Measurements from ENCODE around the gene CYP3A4.
"Not testable (repeated sequence)": the region's sequence is repeated elsewhere in the genome, so short reads cannot be mapped to it uniquely, and the experiment has no call there.

CYP3A4 gene

DNA sequence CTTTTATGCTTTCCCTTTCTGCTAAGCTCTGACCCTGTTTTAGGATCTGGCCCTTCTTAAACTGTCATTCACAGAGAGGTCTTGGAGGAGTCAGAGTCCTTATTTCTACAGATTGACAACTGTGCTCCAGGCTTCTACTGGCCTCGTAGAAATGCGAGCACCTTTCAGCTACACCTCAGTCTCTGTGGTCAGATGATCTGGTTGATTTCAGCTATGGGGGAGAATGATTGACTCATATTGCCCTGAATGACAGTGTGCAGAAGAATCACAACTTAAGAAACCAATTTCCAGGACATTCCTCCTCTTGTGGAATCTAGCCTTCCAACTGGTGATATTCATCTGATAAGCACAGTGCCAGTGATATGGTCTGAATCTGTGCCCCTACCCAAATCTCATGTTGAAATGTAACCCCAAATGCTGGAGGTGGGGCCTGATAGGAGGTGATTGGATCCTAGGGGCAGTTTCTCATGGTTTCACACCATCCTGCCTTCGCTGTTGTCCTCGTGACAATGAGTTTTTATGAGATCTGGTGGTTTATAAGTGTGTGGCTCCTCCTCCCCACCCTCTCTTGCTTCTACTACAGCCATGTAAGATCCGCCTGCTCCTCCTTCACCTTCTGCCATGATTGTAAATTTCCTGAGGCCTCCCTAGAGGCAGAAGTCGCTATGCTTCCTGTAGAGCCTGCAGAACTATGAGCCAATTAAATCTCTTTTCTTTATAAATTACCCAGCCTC lies 35.0 kb downstream of the CYP3A4 start:
- DNase-seq: no peak

DNA sequence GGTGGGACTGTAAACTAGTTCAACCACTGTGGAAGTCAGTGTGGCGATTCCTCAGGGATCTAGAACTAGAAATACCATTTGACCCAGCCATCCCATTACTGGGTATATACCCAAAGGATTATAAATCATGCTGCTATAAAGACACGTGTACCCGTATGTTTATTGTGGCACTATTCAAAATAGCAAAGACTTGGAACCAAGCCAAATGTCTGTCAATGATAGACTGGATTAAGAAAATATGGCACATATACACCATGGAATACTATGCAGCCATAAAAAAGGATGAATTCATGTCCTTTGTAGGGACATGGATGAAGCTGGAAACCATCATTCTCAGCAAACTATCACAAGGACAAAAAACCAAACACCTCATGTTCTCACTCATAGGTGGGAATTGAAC lies 37.1 kb downstream of the CYP3A4 start:
- DNase-seq: not testable (repeated sequence)

DNA sequence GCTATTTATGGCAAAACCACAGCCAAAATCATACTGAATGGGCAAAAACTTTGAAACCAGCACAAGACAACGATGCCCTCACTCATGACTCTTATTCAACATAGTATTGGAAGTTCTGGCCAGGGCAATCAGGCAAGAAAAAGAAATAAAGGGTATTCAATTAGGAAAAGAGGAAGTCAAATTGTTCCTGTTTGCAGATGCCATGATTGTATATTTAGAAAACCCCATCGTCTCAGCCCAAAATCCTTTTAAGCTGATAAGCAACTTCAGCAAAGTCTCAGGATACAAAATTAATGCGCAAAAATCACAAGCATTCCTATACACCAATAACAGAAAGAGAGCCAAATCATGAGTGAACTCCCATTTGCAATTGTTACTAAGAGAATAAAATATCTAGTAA lies 38.6 kb downstream of the CYP3A4 start:
- not testable (repeated sequence) for DNase-seq

DNA sequence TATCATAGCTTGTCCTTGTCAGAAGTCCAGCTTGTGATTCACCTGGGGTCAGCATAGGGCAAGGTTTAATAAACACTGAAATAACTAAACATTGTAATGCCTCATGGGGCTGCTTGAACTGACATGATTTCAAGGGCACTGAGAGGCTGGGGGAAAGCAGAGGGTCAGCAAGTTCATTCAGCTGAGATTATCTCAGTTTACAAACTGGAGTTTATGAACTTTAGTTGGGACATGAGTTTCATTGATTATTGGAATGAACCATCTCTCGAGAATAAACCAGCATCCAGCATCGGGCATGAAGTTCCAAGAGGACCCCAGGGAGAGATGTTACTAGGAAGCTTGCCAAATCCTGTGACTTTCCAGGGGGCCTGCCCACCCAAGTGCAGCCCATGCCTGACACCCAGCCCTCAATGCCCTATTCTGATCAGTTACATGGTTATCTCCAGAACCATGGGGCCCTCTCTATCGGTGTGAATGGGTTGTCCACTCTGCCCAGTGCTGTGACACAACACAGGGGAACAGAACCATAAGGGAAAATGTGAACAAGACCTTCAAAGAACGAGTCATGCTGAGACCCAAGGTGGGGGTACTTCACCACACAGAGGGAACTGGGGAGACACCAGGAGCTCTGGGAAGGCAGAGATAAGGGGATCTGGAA lies 41.1 kb downstream of the CYP3A4 start:
- DNase-seq: no peak

DNA sequence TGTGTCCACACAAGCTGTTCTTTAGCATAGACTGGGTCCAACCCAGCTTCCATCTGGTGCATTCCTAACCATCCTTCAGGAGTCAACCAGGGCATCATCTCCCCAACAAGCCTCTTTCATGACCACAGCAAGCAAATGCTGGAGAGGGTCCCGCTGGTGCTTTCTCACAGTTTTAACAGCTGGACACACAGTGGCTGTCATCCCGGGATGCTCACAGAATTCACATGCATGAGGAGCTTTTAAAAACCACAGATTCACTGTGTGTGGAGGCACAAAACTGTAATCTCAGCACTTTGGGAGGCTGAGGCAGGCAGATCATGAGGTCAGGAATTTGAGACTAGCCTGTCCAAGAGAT lies 42.6 kb downstream of the CYP3A4 start:
- DNase-seq: no peak

DNA sequence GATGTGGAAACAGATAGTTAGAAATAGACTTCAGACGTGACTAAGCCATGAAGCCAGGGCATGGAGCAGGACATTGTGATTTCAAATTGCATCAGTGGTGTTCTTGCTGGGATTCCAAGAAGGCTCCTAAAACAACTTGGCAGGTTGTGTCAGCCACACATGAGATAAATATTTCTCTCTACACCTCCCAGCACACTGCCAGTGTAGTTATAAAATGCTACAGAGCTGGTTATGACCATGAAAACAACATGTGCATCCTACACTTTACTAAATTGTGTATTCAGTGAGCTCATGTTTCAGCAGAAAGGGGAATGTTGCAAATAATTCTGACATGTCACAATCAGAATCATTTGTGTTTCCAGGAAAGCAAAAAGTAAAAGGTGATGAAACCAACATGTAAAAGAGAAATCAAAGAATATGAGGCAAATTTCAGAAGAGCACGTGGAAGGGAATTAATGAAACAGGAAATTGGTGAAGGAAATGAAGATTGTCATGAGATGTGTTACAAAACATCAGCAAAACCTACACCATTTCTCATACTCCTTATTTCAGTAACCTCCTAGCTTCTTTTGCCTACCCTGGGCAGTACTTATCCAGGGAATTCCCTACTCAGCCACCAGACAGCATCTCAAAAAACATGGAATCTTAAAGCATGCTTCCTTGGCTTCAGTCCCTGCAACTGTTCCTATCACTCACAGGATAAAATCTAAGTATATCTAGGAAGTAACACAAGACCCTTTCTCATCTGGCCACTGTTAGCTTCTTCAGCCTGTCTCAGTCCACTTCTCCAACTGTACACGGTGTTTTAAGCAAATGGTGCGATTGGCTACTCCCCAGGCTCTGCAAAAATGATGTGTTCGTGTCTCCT lies 43.2 kb downstream of the CYP3A4 start:
- no peak for DNase-seq

DNA sequence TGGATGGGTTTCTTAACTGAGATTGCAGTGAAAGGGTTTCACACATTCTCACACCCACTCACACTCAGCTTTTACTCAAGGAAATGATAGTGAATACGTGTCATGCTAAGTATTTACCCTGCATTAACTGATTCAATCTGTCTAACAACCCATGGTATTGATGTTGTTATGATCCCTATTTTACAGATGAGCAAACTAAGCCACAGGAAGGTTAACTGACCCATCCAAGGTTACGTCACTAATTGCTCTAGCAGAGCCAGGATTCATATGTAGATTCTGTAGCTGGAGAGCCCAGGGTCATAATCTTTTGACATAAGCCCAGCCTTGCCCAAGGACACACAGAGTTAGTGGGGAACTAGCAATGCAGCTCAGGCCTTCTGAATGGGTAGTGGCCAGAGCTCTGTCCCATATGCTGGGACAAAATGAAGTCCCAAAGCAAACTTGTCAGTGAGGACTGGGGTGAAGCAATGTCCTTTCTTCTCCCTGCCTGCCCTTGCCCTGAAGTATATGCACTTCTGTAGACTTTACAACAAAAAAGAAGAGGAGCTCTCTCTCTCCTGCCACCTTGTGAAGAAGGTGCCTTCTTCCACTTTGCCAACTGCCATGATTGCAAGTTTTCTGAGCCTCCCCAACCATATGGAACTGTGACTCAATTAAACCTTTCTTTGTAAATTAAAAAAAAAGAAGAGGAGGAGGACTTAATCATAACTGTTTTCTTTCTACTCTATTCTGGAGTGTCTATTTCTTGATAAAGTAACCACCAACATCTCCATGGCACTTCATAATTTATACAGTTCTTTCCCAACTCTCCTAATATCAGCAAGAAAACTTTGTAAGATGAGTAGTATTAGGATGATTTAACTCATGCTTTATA lies 44.0 kb downstream of the CYP3A4 start:
- DNase-seq: no peak

DNA sequence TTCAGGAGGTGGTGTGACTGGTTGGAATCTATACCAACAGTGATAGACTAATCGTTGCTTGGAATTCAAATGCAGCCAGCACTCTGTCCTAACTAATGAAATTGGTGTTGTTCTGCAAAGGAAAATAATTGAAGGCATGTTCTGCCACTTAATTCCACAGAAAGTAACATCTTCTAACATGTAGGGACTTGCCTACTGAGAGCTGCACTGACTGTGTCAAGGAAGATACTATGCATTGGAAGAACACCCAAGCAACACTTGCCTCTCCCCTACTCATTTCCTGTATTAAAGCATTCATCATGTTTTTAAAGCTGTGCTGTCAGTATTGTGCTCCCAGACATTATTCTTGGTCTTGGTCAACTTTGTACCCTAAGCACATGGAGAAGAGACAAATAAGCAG lies 46.3 kb downstream of the CYP3A4 start:
- DNase-seq: no peak

DNA sequence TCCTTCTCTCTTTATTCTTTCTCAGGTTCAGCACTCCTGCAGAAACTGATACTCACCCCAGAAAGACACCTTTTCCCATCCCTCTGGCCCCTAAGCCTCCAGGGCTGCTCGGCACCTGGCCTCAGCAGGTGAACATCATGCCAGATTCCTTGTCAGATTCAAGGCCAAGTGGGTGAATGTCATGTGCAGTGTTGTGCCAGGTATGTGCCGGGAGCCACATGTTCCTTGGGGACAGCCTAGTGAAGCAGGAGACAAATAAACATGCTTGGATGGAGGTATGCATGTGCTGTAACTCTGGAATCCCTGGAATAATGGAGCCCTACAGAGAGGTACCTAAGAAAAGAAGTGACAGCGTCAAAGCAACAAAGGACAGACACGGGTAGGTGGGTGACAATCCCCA lies 47.3 kb downstream of the CYP3A4 start:
- DNase-seq: not testable (repeated sequence)

DNA sequence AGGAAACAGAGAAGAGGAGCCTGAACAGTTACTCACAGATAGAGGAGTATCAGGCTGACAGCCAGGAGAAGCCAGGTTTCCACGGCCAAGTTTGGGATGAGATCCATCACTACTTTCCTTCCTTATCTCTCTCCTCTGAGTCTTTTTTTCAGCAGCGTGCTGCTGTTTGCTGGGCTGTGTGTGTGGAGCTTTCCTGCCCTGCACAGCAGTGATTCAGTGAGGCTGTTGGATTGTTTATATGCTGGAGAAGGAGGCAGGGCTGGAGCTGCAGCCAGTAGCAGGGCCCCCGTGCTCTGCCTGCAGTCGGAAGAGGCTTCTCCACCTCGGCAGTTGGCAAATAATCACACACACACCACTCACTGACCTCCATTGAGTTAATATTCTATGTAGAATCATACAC lies 49.0 kb downstream of the CYP3A4 start, which contains the start of gene CYP3A7:
Gene CYP3A7 (minus strand): TSS at position 210 of the 400 bp plus-strand sequence. CDS start 103 bp downstream, at position 107.
- DNase-seq: no peak

DNA sequence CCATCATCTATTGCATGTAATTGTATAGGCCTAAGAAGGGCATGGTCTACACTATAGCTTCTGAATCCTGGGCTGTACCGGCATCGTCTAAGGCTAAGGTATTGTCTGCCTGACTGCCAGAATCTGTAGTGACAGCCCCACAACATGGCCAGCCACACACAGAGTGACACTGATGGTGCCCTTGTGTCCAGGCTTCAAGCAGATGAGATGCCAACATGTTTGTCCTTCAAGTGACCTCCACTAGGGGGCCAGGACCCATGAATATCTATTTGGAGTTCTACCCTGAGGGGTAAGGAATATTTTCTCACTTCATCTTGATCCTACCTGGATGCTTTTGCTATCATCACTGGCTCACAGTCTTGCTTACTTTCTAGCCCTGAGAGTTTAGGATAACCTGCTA lies 50.5 kb downstream of the CYP3A4 start:
- DNase-seq: no peak

DNA sequence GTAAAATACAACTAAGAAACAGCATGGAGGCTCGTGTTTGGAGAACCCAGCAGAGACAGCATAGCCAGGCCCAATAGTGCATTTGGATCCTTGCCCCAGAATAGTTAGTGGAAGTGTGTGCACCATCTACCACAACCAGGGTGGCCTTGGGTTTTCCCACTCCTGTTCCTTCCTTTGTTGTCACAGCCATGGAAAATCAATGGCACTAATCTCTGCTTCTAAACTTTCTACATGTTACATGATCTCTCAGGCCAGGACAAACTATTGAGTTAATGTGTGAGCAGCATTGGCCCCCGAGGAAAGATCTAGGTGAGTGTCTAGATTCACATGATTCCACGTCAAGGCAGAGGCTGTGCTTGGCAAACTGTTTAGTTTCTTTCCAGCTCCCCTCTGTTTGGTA lies 51.0 kb downstream of the CYP3A4 start:
- DNase-seq: no peak

DNA sequence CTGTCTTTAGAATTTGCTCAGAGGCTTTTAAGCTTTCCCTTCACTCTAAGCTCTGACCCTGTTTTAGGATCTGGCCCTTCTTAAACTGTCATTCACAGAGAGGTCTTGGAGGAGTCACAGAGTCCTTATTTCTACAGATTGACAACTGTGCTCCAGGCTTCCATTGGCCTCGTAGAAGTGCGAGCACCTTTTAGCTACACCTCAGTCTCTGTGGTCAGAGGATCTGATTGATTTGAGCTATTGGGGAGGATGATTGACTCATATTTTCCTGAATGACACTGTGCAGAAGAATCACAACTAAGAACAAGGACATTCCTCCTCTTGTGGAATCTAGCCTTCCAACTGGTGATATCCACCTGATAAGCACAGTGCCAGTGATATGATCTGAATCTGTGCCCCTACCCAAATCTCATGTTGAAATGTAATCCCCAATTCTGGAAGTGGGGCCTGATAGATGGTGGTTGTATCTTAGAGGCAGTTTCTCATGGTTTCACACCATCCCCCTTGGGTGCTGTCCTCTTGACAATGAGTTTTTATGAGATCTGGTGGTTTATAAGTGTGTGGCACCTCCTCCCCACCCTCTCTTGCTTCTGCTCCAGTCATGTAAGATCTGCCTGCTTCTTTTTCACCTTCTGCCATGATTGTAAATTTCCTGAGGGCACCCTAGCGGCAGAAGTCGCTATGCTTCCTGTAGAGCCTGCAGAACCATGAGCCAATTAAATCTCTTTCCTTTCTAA lies 52.2 kb downstream of the CYP3A4 start:
- no peak for DNase-seq

DNA sequence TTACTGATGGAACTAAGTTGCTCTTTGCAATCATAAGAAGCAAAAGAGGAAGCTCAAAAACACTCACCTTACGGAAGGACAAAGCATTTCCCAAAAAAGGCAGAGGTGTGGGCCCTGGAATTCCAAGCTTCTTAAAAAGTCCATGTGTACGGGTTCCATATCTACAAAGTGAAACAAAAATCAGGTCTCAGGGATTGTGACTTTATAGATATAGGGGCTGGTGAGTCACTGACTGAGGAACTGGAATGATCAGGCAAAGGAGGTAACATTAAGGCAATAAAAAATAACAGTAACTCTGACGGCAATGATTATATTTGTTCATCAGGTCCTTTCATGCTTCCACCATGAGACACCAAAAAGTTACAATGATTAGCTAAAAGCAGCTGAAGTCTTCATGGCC lies 53.0 kb downstream of the CYP3A4 start:
- no peak for DNase-seq

DNA sequence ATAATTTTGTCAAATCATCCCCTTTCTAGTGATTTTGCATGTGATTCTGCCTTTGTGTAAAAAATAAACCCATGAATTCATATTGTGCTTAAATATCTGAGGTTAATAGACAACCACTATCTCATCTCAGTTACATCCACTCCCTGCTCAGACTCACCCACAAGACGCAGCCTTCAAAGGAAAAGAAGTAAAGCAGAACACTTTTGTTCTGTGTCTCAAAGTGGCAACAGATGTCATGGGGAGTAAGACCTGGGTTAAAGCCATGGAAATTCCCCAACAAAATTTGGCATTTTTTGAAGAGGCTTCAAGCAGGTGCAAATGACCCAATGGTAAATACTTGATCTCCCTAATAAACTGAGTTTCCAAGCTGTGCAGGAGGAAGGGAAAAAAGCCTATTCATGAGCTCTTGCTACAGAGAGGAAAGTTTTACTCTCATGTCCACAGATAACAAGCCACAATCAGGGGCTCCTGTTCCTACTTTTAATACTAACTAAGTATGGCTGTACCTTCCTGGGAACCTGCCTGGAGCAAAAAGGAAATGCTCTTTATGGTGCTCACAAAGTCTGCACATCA lies 53.7 kb downstream of the CYP3A4 start:
- DNase-seq: no peak

DNA sequence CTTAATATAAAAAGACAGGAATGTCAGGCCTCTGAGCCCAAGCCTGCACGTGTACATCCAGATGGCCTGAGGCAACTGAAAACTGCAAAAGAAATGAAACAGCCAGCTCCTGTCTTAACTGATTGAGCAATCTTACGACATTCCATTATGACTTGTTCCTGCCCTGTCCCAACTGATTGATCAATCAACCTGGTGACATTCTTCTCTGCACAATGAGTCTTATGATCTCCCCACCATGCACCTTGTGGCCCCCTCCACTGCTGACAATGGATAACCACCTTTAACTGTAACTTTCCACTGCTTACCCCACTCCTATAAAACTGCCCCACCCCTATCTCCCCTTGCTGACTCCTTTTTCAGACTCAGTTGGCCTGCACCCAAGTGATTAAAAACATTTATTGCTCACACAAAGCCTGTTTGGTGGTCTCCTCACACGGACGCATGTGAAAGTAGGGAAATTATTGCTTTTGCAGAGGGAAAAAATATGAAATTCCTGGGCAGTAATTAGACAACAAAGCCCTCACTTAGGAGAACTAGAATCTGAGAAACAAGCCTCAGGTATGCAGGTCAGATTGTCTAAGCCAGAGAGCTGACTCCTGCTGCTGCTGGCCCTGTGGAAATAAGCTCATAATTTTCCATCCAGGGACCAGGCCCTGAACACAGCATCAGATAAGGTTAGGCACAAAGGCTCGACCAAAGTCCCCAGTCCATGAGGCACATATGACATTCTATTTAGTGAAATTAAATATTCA lies 54.3 kb downstream of the CYP3A4 start:
- DNase-seq: peak; percentile 66

DNA sequence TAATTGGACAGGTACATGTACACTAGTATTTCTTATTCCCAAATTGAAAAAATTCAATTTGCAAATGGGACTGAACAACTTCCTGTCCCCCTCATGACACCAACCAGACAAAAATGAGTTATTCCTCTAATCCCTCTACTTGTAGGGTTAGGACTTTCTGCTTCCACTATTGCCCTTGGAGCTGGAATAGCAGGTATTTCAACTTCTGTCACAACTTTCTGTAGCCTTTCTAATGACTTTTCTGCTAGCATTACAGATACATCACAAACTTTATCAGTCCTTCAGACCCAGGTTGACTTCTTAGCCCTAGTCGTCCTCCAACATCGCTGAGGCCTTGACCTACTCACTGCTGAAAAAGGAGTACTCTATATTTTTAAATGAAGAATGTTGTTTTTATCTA lies 55.4 kb downstream of the CYP3A4 start:
- DNase-seq: no peak

DNA sequence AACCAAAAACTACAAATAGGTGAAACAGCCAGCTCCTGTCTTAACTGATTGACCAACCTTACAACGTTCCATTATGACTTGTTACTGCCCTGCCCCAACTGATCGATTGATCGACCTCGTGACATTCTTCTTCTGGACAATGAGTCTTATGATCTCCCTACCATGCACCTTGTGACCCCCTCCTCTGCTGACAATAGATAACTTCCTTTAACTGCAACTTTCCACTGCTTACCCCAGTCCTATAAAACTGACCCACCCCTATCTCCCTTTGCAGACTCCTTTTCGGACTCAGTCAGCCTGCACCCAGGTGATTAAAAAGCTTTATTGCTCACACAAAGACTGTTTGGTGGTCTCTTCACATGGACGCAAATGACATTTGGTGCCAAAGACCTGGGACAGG lies 60.8 kb downstream of the CYP3A4 start:
- DNase-seq: not testable (repeated sequence)

DNA sequence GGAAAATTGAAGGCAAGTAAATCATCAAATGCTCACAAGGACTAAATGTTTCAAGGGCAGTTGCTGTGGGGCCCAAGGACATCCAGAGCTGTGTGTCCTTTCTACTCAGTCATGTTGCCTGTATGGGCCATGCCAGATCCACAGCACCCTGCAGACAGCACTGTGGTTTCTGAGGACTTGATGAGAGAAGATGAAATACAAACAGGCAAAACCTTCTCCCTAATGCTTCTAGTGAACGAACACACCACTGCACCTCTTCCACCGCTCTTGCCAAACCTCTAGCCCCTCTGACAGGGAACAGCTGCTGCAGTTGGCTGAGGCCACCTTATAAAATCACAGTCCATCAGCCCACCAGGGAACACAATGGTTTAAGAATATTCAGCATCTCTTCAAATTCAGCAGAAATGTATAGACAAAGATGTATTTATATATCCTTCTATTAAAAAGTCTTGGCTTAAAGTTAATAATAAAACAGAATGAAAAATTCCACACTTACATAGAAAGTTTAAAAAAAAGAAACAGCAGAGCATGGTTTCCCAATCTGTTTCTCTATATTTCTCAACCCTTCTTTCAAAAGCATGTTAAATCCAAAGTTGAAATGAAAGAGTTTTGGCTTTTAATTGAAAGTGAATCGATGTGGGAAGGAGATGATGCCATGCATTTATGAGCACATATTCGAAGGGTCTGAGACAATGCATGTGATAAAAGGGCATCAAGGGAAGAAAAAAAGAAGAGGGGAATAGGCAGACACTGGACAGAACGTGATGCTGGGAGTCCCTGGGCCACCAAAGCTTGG lies 63.0 kb downstream of the CYP3A4 start:
- no peak for DNase-seq
